RWPE2 (cell line): ENCODE data around the gene TYROBP.

Source experiments
- ATAC-seq: fragments of 200-7000 bp; cut with Tn5 transposase; 3 replicates; pipeline ENCODE4 v1.9.1; 2021; ENCODE audit warnings: low read depth
- DNase-seq: peaks from one replicate; pipeline ENCODE4 v3.0.0-alpha.2; 2020; ENCODE audit warnings: low spot score
- H3K27ac ChIP-seq: fragments of 450-650 bp; 2 replicates; pipeline ENCODE4 v1.5.1; 2017; ENCODE audit warnings: mild to moderate bottlenecking; ENCODE audit not compliant: poor library complexity, severe bottlenecking
- H3K27me3 ChIP-seq: fragments of 250-450 bp; sonication (Bioruptor Pico); 2 replicates; pipeline ENCODE4 v1.5.1; 2021; ENCODE audit warnings: mild to moderate bottlenecking, moderate library complexity; ENCODE audit not compliant: insufficient read depth, poor library complexity, severe bottlenecking
- H3K36me3 ChIP-seq: fragments of 250-450 bp; sonication (Bioruptor Pico); 2 replicates; pipeline ENCODE4 v1.5.1; 2020; ENCODE audit warnings: low read depth, mild to moderate bottlenecking, moderate library complexity
- H3K4me1 ChIP-seq: fragments of 250-450 bp; sonication (Bioruptor Pico); 2 replicates; pipeline ENCODE4 v1.5.1; 2021; ENCODE audit warnings: mild to moderate bottlenecking, moderate library complexity; ENCODE audit not compliant: insufficient read depth, poor library complexity, severe bottlenecking
- H3K4me3 ChIP-seq: fragments of 250-450 bp; sonication (Bioruptor Pico); 2 replicates; pipeline ENCODE4 v1.5.1; 2021; ENCODE audit warnings: mild to moderate bottlenecking, moderate library complexity; ENCODE audit not compliant: severe bottlenecking
- H3K9me3 ChIP-seq: fragments of 250-450 bp; sonication (Bioruptor Pico); 2 replicates; pipeline ENCODE4 v1.5.1; 2021; ENCODE audit warnings: mild to moderate bottlenecking, moderate library complexity; ENCODE audit not compliant: severe bottlenecking
- TF ChIP-seq, protein P1 (sequence below): fragments of 450-650 bp; IDR thresholded peaks from one replicate; pipeline ENCODE4 v1.5.1; 2017; ENCODE audit warnings: mild to moderate bottlenecking, moderate library complexity; ENCODE audit not compliant: poor library complexity, severe bottlenecking

The TYROBP gene

GRCh38 chr19:35869327-35870123, 38.6 kb downstream of the TYROBP start:
- DNase-seq (peak; percentile 88), ATAC-seq (peak; percentile 89)
- Histone ChIP-seq H3K36me3 (no peaks in the 10 kb centered on the region), H3K4me3 (peak overlapping the region; percentile 38), H3K27me3 (peaks cover 10% of the 10 kb centered on the region), H3K4me1 (peaks cover 4% of the 10 kb centered on the region), H3K9me3 (no peaks in the 10 kb centered on the region), H3K27ac (no peak overlapping the region)
- TF ChIP-seq, protein P1, sequence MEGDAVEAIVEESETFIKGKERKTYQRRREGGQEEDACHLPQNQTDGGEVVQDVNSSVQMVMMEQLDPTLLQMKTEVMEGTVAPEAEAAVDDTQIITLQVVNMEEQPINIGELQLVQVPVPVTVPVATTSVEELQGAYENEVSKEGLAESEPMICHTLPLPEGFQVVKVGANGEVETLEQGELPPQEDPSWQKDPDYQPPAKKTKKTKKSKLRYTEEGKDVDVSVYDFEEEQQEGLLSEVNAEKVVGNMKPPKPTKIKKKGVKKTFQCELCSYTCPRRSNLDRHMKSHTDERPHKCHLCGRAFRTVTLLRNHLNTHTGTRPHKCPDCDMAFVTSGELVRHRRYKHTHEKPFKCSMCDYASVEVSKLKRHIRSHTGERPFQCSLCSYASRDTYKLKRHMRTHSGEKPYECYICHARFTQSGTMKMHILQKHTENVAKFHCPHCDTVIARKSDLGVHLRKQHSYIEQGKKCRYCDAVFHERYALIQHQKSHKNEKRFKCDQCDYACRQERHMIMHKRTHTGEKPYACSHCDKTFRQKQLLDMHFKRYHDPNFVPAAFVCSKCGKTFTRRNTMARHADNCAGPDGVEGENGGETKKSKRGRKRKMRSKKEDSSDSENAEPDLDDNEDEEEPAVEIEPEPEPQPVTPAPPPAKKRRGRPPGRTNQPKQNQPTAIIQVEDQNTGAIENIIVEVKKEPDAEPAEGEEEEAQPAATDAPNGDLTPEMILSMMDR, result no peak

DNA sequence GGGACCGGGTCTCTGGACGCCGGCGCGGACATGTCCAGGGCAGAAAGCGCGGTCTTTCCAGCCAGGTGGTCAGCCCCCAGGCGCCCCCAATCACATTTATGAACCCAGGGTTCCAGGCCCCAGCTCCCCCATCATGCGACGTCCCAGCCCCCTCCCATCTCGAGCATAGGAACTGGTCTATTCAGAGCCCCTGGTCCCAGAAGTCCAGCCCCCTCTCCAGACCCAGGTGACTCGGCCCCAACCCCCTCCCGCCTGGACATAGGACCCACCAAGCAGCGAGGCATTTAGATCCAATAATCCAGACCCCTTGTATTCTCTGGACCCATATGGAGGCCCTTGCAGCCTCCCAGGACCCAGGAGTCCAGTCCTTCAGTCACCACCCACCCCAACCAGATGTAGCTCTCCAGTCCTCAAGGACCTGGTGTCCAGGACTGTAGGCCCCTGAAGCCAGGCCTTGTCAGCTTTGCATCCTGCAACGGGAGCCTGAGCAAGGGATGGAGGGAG, 39.2 kb downstream of the TYROBP start:
- ATAC-seq, result no peak
- H3K4me3 ChIP-seq, result peak overlapping the region; percentile 38
- TF ChIP-seq, protein P1, result no peak
- DNase-seq, result no peak
- peaks cover 4% of the 10 kb centered on the region for H3K4me1 ChIP-seq
- peaks cover 10% of the 10 kb centered on the region for H3K27me3 ChIP-seq
- no peaks in the 10 kb centered on the region for H3K9me3 ChIP-seq
- H3K27ac ChIP-seq, result no peak overlapping the region
- H3K36me3 ChIP-seq, result no peaks in the 10 kb centered on the region

DNA sequence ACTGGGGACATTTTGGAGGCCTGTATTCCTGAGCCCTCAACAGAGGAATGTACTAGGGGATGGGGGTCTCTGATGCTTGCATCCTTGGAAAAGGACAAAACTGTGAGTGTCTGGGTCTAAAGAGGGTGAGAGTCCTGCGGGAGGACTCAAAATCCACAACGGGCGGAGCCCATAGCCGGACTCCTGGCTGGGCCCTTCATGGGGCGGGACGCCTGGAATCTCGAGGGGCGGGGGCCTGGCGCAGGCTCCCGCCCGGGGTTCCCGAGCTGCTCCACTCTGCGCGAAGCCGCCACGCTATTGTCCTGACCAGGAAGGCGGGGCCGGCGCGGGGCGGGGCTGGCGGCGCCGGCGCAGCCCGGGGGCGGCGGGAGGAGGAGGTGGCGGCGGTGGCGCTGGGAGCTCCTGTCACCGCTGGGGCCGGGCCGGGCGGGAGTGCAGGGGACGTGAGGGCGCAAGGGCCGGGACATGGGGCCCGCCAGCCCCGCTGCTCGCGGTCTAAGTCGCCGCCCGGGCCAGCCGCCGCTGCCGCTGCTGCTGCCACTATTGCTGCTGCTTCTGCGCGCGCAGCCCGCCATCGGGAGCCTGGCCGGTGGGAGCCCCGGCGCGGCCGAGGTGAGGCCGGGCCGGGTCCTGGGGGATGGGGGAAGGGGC, 39.8 kb downstream of the TYROBP start, which contains the start of gene APLP1:
APLP1 (plus strand) TSS at position 403 of the 651 bp plus-strand sequence; CDS start at position 466, 63 bp downstream.
- Histone ChIP-seq H3K4me1 (peaks cover 4% of the 10 kb centered on the region), H3K27ac (no peak within 1 kb of the TSS), H3K27me3 (peaks cover 10% of the 10 kb centered on the region), H3K9me3 (no peaks in the 10 kb centered on the region), H3K36me3 (no peaks in the 10 kb centered on the region), H3K4me3 (peak within 1 kb of the TSS; percentile 38)
- ATAC-seq (peak; percentile 56), DNase-seq (no peak)
- TF ChIP-seq, protein P1, result no peak

- no peaks in the 10 kb centered on the region for H3K36me3 ChIP-seq
- no peak overlapping the region for H3K27ac ChIP-seq
- H3K4me3 ChIP-seq, result no peak overlapping the region
- H3K9me3 ChIP-seq, result no peaks in the 10 kb centered on the region
- H3K27me3 ChIP-seq, result peaks cover 31% of the 10 kb centered on the region
- TF ChIP-seq, protein P1, result no peak
- DNase-seq (no peak), ATAC-seq (no peak)
- no peaks in the 10 kb centered on the region for H3K4me1 ChIP-seq
Measured at GRCh38 chr19:35863018-35863417, 45.1 kb downstream of the TYROBP start.
